A673 (cell line): Measurements from ENCODE around the gene SH2D6. TPM values are rescaled to one million over a fixed set of nuclear protein-coding genes. Genes with fewer than 3 reads are reported as not detected.

ENCODE experiments used
- BruUV-seq: library from RNA; stranded (reverse); fragments of 400-500 nt; replicated peaks from 2 replicates; lab custom pipeline; 2021; lab: Mats Ljungman, UMichigan
- CTCF ChIA-PET: fragments of 300-600 bp; sonication (Branson Sonifier 250); formaldehyde crosslinking; loops from one replicate; lab custom pipeline; 2022; ENCODE audit warnings: antibody characterized with exemption; lab: Charles Lee
- POLR2A ChIA-PET: fragments of 300-600 bp; sonication (Branson Sonifier 250); formaldehyde crosslinking; loops from one replicate; lab custom pipeline; 2022; ENCODE audit warnings: antibody characterized with exemption; ENCODE audit not compliant: low non-redundant PET; lab: Charles Lee
- DNase-seq: peaks from one replicate; pipeline ENCODE4 v3.0.0-alpha.2; 2015; ENCODE audit warnings: low spot score
- H3K27ac ChIP-seq: fragments of 200-600 bp; sonication (generic); 2 replicates; pipeline ENCODE4 v1.5.1; 2016; ENCODE audit warnings: mixed run types, low read depth, mild to moderate bottlenecking, mixed read lengths, antibody characterized with exemption, low read length; ENCODE audit not compliant: poor library complexity, severe bottlenecking
- H3K27me3 ChIP-seq: fragments of 200-600 bp; sonication (generic); replicated peaks from 2 replicates; pipeline ENCODE4 v1.6.1; 2017; ENCODE audit warnings: mixed run types, low read depth, mild to moderate bottlenecking, mixed read lengths, antibody characterized with exemption, low read length; ENCODE audit not compliant: insufficient read depth, poor library complexity
- H3K36me3 ChIP-seq: fragments of 200-600 bp; sonication (generic); 2 replicates; pipeline ENCODE4 v1.6.1; 2016; ENCODE audit warnings: mixed run types, mild to moderate bottlenecking, mixed read lengths, antibody characterized with exemption, low read length; ENCODE audit not compliant: insufficient read depth, poor library complexity, severe bottlenecking
- H3K4me1 ChIP-seq: fragments of 200-600 bp; sonication (generic); 2 replicates; pipeline ENCODE4 v1.6.1; 2017; ENCODE audit warnings: mixed run types, mild to moderate bottlenecking, mixed read lengths, antibody characterized with exemption, low read length; ENCODE audit not compliant: insufficient read depth, poor library complexity, severe bottlenecking
- H3K4me3 ChIP-seq: fragments of 200-600 bp; sonication (generic); 2 replicates; pipeline ENCODE4 v1.5.1; 2016; ENCODE audit warnings: low read depth, mixed run types, mild to moderate bottlenecking, mixed read lengths, low read length; ENCODE audit not compliant: poor library complexity, severe bottlenecking
- H3K9me3 ChIP-seq: fragments of 200-600 bp; sonication (generic); 2 replicates; pipeline ENCODE4 v1.6.1; 2016; ENCODE audit warnings: mixed run types, low read depth, mild to moderate bottlenecking, mixed read lengths, antibody characterized with exemption, low read length; ENCODE audit not compliant: poor library complexity, severe bottlenecking
- CTCF ChIP-seq: fragments of 300-800, 200-600 bp; sonication (generic); conservative IDR thresholded peaks from 2 replicates; pipeline ENCODE4 v1.5.1; 2017; ENCODE audit warnings: low read depth, mild to moderate bottlenecking, antibody characterized with exemption, low read length, moderate library complexity, mixed read lengths
- EZH2 ChIP-seq: fragments of 200-600 bp; sonication (generic); IDR thresholded peaks from 2 replicates; pipeline ENCODE4 v1.6.1; 2017; ENCODE audit warnings: borderline replicate concordance, low read depth, mild to moderate bottlenecking, mixed read lengths, antibody characterized with exemption, low read length; ENCODE audit not compliant: poor library complexity, severe bottlenecking
- intact Hi-C: fragments of 100-400 bp; cut with micrococcal nuclease; formaldehyde crosslinking; loops from one replicate; pipeline ENCODE4 v1.10.0; 2022; ENCODE audit not compliant: unreplicated experiment
- total RNA-seq: library from RNA; stranded (reverse); gene quantifications from 2 replicates; pipeline ENCODE4 v1.2.3, GENCODE V29; 2021

SH2D6 gene
- total RNA-seq, 1 experiment from 2014 or later, result 0.52 TPM

- intact Hi-C loops, result no loop called here
- peak overlapping the region; percentile 86 for H3K27ac ChIP-seq
- CTCF ChIA-PET, result no interaction called here
- no TSS peak for BruUV-seq
- no peak overlapping the region for H3K4me3 ChIP-seq
- TF ChIP-seq EZH2 (no peak), CTCF (no peak)
- POLR2A ChIA-PET, result no interaction called here
- H3K27me3 ChIP-seq, result no peaks in the 10 kb centered on the region
- DNase-seq, result no peak
- no peaks in the 10 kb centered on the region for H3K36me3 ChIP-seq
- no peaks in the 10 kb centered on the region for H3K9me3 ChIP-seq
- H3K4me1 ChIP-seq, result peaks cover 23% of the 10 kb centered on the region
Measured at GRCh38 chr2:85444629-85445172, 26.2 kb downstream of the SH2D6 start.

- ChIA-PET POLR2A (interaction anchor here (0.5 to 0.6 kb wide), 2 partner anchors 93 to 116 kb away, joined by 3 to 4 read pairs; partner anchors contain the start of gene MAT2A), CTCF (no interaction called here)
- no peak overlapping the region for H3K4me3 ChIP-seq
- no TSS peak for BruUV-seq
- H3K36me3 ChIP-seq, result no peaks in the 10 kb centered on the region
- peaks cover 23% of the 10 kb centered on the region for H3K4me1 ChIP-seq
- intact Hi-C loops, result no loop called here
- TF ChIP-seq EZH2 (no peak), CTCF (no peak)
- H3K9me3 ChIP-seq, result no peaks in the 10 kb centered on the region
- DNase-seq, result peak; percentile 51
- H3K27me3 ChIP-seq, result no peaks in the 10 kb centered on the region
- H3K27ac ChIP-seq, result peak overlapping the region; percentile 86
Measured at GRCh38 chr2:85445316-85446295, 27.1 kb downstream of the SH2D6 start.

- no peak for DNase-seq
- POLR2A ChIA-PET, result interaction anchor here (0.5 kb wide), 1 partner anchor 114 kb away, joined by 7 read pairs; no protein-coding TSS in a partner anchor
- no TSS peak for BruUV-seq
- Histone ChIP-seq H3K4me3 (no peak overlapping the region), H3K36me3 (no peaks in the 10 kb centered on the region), H3K4me1 (peaks cover 23% of the 10 kb centered on the region), H3K9me3 (no peaks in the 10 kb centered on the region), H3K27me3 (no peaks in the 10 kb centered on the region), H3K27ac (peak overlapping the region; percentile 86)
- CTCF ChIA-PET, result no interaction called here
- intact Hi-C loops, result no loop called here
- TF ChIP-seq EZH2 (no peak), CTCF (no peak)
Measured at GRCh38 chr2:85446296-85447221, 28.0 kb downstream of the SH2D6 start.
